ENCODE data around the gene SH3PXD2A. TPM values are rescaled to one million over a fixed set of nuclear protein-coding genes. Genes with fewer than 3 reads are reported as not detected.

The SH3PXD2A gene
- total and polyA plus RNA-seq, 4 donors: 18.7 to 69.1 (median 42.5) TPM

- Histone ChIP-seq H3K27me3 (ENCODE audit: control insufficient read depth in 1 of 2, insufficient read depth in 2 of 2, low read length in 1 of 2) (no peaks in the 10 kb centered on the region), H3K9me3 (ENCODE audit: control insufficient read depth, low read length) (no peaks in the 10 kb centered on the region), H3K4me3 (ENCODE audit: low read length in 2 of 2) (no peak overlapping the region), H3K27ac (ENCODE audit: low read depth in 1 of 2, low read length in 2 of 2) (no peak overlapping the region), H3K36me3 (ENCODE audit: control insufficient read depth in 1 of 2, insufficient read depth in 2 of 2, low read length in 1 of 2) (no peaks in the 10 kb centered on the region), H3K4me1 (ENCODE audit: control insufficient read depth in 1 of 2, insufficient read depth in 2 of 2, low read length in 2 of 2) (no peaks in the 10 kb centered on the region)
- 86 to 88% methylated on average over 17 of the region's 17 CpGs for WGBS, 2 donors
- ATAC-seq (ENCODE audit: low FRiP score) (no peak), DNase-seq (no peak)
- intact Hi-C loops (cut with DNase I): no loop called here
These were observed 134.9 kb downstream of the SH3PXD2A start for GRCh38 chr10:103720328-103720963.

DNA sequence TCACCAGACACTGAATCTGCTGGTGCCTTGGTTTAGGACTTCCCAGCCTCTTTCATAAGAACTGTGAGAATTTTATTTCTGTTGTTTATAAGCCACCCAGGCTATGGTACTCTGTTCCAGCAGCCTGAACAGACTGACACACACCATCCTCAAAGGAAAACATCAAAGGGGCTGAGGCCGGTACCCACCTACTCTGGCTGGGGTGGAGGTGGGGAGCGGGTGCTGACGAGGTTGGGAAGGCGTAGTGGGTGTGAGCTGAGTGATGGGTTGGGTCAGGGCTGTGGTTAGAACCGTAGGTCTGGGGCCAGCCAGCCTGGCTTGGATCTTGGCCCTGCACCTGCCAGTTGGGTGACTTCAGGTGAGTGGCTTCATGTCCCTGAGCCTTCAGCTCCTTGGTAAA is 136.3 kb downstream of the SH3PXD2A start:
- ATAC-seq (ENCODE audit: low FRiP score) (no peak), DNase-seq (no peak)
- Histone ChIP-seq H3K9me3 (ENCODE audit: control insufficient read depth, low read length) (no peaks in the 10 kb centered on the region), H3K36me3 (ENCODE audit: control insufficient read depth in 1 of 2, insufficient read depth in 2 of 2, low read length in 1 of 2) (no peaks in the 10 kb centered on the region), H3K27ac (ENCODE audit: low read depth in 1 of 2, low read length in 2 of 2) (no peak overlapping the region), H3K4me1 (ENCODE audit: control insufficient read depth in 1 of 2, insufficient read depth in 2 of 2, low read length in 2 of 2) (no peaks in the 10 kb centered on the region), H3K4me3 (ENCODE audit: low read length in 2 of 2) (no peak overlapping the region), H3K27me3 (ENCODE audit: control insufficient read depth in 1 of 2, insufficient read depth in 2 of 2, low read length in 1 of 2) (no peaks in the 10 kb centered on the region)
- WGBS, 2 donors: 69 to 91% methylated on average over 5 of the region's 5 CpGs
- intact Hi-C loops (cut with DNase I): no loop called here

DNA sequence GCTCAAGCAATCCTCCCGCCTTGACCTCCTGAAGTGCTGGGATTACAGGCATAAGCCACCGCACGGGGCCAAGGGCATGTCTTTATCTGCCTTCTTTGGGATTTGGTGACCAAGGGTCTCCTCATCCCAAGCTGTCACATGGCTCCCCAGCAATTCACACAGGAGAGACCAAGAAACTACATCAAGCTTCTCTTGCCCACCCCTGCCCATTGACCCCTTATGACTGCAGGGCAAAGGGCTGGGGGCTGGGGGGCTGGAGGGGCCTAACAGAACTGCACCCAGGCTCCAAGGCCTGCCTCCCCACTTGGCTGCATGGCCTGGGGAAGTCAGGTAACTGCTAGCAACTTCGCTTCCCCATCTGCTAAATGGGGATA is 137.1 kb downstream of the SH3PXD2A start:
- intact Hi-C loops (cut with DNase I): no loop called here
- 94 to 97% methylated on average over 4 of the region's 4 CpGs for WGBS, 2 donors
- no peaks in the 10 kb centered on the region for H3K9me3 ChIP-seq (ENCODE audit: control insufficient read depth, low read length)
- H3K4me3 ChIP-seq (ENCODE audit: low read length in 2 of 2): no peak overlapping the region
- no peak for DNase-seq
- H3K36me3 ChIP-seq (ENCODE audit: control insufficient read depth in 1 of 2, insufficient read depth in 2 of 2, low read length in 1 of 2): no peaks in the 10 kb centered on the region
- H3K27ac ChIP-seq (ENCODE audit: low read depth in 1 of 2, low read length in 2 of 2): no peak overlapping the region
- no peaks in the 10 kb centered on the region for H3K27me3 ChIP-seq (ENCODE audit: control insufficient read depth in 1 of 2, insufficient read depth in 2 of 2, low read length in 1 of 2)
- no peak for ATAC-seq (ENCODE audit: low FRiP score)
- H3K4me1 ChIP-seq (ENCODE audit: control insufficient read depth in 1 of 2, insufficient read depth in 2 of 2, low read length in 2 of 2): no peaks in the 10 kb centered on the region

DNA sequence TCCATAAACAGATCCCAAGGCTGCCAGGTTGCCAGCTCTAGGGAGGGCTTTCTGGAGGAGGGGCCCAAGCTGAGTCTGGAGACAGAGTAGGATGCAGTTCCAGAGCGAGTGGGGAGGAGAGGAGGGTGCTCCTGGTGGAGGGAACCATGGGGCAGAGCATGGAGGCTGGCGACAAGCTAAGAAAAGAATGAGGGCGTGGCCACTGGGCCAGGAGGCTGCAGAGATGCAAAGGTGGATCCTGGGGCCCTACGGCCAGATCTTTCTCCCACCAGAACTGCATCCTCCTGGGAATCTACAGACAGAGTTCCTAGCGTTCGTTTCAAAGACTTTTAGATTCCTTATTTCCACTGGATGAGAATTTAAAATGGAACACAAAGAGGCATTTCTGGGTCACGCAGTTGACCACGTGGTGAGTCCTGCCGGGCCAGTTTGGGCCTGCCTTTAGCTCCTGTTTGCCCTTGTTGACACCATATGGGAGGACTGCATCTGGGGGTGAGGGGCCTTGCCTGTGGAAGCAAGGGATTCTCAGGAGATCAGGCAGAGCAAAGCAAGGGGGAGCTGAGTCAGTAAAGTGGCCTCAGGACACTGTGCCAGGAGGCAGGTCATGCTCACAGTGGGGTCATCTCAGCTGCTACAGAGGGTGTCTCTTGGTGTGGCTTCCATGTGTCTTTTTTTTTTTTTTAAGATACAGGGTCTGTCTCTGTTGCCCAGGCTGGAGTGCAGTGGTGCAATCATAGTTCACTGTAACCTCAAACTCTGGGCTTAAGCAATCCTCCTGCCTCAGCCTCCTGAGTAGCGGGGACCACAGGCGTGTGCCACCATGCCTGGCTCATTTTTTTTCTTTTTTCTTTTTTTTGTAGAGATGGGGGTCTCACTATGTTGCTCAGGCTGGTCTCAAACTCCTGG is 137.8 kb downstream of the SH3PXD2A start:
- DNase-seq: no peak
- Histone ChIP-seq H3K27me3 (ENCODE audit: control insufficient read depth in 1 of 2, insufficient read depth in 2 of 2, low read length in 1 of 2) (no peaks in the 10 kb centered on the region), H3K27ac (ENCODE audit: low read depth in 1 of 2, low read length in 2 of 2) (no peak overlapping the region), H3K4me3 (ENCODE audit: low read length in 2 of 2) (no peak overlapping the region), H3K36me3 (ENCODE audit: control insufficient read depth in 1 of 2, insufficient read depth in 2 of 2, low read length in 1 of 2) (no peaks in the 10 kb centered on the region), H3K4me1 (ENCODE audit: control insufficient read depth in 1 of 2, insufficient read depth in 2 of 2, low read length in 2 of 2) (no peaks in the 10 kb centered on the region), H3K9me3 (ENCODE audit: control insufficient read depth, low read length) (no peaks in the 10 kb centered on the region)
- intact Hi-C loops (cut with DNase I): no loop called here
- ATAC-seq (ENCODE audit: low FRiP score): no peak
- 81 to 83% methylated on average over 11 of the region's 11 CpGs for WGBS, 2 donors

DNA sequence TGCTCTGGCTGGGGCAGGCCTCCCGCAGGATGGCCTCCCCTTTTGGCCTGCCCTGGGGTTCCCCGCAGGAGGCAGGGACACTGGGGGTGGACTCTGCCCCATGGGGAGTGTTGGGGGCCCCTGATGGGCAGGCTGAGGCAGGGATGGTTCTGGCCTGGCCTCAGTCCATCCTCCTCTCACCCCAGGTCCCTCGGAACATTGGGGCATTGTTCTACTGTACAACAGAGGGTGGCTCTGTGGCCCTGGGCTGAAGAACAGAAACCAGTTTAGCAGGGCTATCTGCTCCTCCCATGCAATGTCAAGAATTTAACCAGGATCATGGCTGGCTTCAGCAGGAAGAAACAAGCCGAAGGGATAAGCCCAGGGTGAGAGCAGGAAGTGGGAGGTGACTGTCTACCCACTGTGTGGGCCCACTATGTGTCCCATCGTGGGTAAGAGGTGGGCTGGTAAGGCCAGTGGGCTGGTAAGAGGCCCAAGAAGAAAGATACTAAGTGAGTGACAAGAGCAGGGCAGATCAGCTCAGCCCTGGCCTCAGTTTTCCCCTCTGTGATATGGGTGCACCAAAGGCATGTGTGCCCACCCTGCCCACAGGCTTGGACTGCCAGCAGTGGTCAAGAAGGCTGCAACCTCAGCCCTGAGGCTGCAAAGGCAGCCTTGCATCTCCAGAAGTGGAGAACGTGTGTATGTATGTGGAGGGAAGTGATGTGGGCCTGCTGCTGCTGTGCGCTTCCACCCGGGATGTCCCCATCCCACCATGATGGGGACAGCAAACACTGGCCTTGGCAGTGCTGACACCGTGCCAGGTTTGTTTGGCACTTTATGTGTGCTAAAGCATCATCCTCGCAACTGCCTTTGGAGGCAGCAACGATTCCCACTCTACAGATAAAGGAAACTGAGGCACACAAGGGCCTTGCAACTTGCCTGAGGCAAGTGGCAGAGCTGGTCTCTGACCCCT is 138.9 kb downstream of the SH3PXD2A start:
- Histone ChIP-seq H3K27me3 (ENCODE audit: control insufficient read depth in 1 of 2, insufficient read depth in 2 of 2, low read length in 1 of 2) (no peaks in the 10 kb centered on the region), H3K27ac (ENCODE audit: low read depth in 1 of 2, low read length in 2 of 2) (no peak overlapping the region), H3K4me3 (ENCODE audit: low read length in 2 of 2) (no peak overlapping the region), H3K4me1 (ENCODE audit: control insufficient read depth in 1 of 2, insufficient read depth in 2 of 2, low read length in 2 of 2) (no peaks in the 10 kb centered on the region), H3K9me3 (ENCODE audit: control insufficient read depth, low read length) (no peaks in the 10 kb centered on the region), H3K36me3 (ENCODE audit: control insufficient read depth in 1 of 2, insufficient read depth in 2 of 2, low read length in 1 of 2) (no peaks in the 10 kb centered on the region)
- intact Hi-C loops (cut with DNase I): no loop called here
- DNase-seq (no peak), ATAC-seq (ENCODE audit: low FRiP score) (no peak)
- WGBS, 2 donors: 82 to 88% methylated on average over 11 of the region's 11 CpGs

DNA sequence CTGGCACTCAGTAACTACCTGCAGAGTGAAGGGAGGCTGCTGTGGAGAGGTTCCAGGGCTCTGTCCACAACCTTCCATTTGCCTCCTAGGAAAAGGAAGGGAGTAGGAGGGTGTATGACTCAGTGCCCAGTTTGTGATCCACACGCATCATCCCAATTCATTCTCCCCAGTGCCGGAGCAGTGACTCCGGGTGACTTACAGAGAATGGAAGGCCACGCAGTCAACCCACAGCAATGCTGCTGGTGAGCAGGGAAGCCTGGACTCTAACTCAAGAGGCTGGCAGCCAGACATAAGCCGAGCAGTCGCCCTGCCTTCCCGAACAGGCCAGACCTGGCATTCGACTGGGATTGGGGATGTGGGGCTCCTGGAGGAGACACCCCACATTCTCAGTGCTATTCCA is 139.9 kb downstream of the SH3PXD2A start:
- DNase-seq (no peak), ATAC-seq (ENCODE audit: low FRiP score) (no peak)
- H3K4me3 ChIP-seq (ENCODE audit: low read length in 2 of 2): no peak overlapping the region
- no peaks in the 10 kb centered on the region for H3K4me1 ChIP-seq (ENCODE audit: control insufficient read depth in 1 of 2, insufficient read depth in 2 of 2, low read length in 2 of 2)
- H3K36me3 ChIP-seq (ENCODE audit: control insufficient read depth in 1 of 2, insufficient read depth in 2 of 2, low read length in 1 of 2): no peaks in the 10 kb centered on the region
- no peak overlapping the region for H3K27ac ChIP-seq (ENCODE audit: low read depth in 1 of 2, low read length in 2 of 2)
- no peaks in the 10 kb centered on the region for H3K9me3 ChIP-seq (ENCODE audit: control insufficient read depth, low read length)
- intact Hi-C loops (cut with DNase I): no loop called here
- H3K27me3 ChIP-seq (ENCODE audit: control insufficient read depth in 1 of 2, insufficient read depth in 2 of 2, low read length in 1 of 2): no peaks in the 10 kb centered on the region
- WGBS, 2 donors: 62 to 63% methylated on average over 8 of the region's 8 CpGs

DNA sequence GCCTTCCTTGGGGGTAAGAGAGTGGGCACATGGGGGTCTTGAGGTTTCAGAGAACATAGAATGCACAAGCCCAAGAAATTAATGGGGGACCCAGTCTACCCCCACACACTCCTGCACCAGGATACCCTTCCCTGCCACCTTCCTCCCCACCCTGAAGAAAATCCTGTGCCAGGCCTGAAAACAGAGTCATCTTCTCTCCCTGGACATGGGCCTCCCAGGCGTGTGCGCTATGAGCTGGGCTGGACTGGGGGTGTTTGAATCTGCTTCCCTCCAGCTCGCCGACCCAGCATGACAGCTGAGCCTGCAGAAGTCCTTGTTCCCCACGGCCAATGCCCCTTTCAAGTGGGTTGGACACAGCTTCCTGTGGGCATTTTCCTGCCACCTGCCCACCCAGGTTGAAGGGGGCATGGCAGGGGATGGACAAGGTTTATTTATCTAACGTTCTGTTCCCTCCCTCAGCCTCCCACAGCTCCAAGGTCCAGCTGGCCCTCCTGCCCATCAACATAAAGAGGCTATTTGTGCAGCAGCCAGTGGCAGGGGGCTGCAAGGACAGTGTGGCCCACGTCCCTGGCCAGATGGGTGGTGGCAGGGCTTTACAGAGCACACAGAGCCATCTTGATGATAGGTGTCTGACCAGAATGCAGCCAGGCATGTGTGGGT is 141.0 kb downstream of the SH3PXD2A start:
- H3K4me3 ChIP-seq (ENCODE audit: low read length in 2 of 2): no peak overlapping the region
- no peaks in the 10 kb centered on the region for H3K36me3 ChIP-seq (ENCODE audit: control insufficient read depth in 1 of 2, insufficient read depth in 2 of 2, low read length in 1 of 2)
- DNase-seq: no peak
- WGBS, 2 donors: 88 to 89% methylated on average over 7 of the region's 7 CpGs
- intact Hi-C loops (cut with DNase I): loop anchor here in 1 of 2 donors (5.0 kb wide), 1 partner anchor 63 kb away; no protein-coding TSS in a partner anchor
- H3K27ac ChIP-seq (ENCODE audit: low read depth in 1 of 2, low read length in 2 of 2): no peak overlapping the region
- H3K27me3 ChIP-seq (ENCODE audit: control insufficient read depth in 1 of 2, insufficient read depth in 2 of 2, low read length in 1 of 2): no peaks in the 10 kb centered on the region
- no peaks in the 10 kb centered on the region for H3K4me1 ChIP-seq (ENCODE audit: control insufficient read depth in 1 of 2, insufficient read depth in 2 of 2, low read length in 2 of 2)
- H3K9me3 ChIP-seq (ENCODE audit: control insufficient read depth, low read length): no peaks in the 10 kb centered on the region
- ATAC-seq (ENCODE audit: low FRiP score): no peak

DNA sequence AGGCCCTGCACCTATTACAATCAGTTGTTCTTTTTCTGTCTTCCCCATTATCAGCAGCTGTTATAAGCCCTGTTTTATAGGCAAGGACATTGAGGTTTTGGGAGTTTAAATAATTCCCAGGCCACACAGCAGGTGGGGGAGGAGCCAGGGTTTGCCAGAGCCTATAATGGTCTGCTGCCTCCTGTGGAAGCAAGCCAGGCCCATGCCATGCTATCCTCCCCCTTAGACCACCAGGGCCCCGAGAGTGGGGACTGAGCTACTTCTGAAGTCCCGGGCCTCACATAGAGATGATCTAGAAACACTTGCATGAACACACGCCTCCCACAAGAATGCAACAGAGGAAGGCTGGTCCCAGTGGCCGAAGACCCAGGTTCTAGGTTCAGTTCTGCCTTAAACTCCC is 141.7 kb downstream of the SH3PXD2A start:
- H3K27ac ChIP-seq (ENCODE audit: low read depth in 1 of 2, low read length in 2 of 2): no peak overlapping the region

More for the DNA sequence above, 141.7 kb downstream of the SH3PXD2A start:
- no peak overlapping the region for H3K4me3 ChIP-seq (ENCODE audit: low read length in 2 of 2)
- no peak for DNase-seq
- ATAC-seq (ENCODE audit: low FRiP score): no peak
- no peaks in the 10 kb centered on the region for H3K4me1 ChIP-seq (ENCODE audit: control insufficient read depth in 1 of 2, insufficient read depth in 2 of 2, low read length in 2 of 2)
- intact Hi-C loops (cut with DNase I): loop anchor here (1.0 to 5.0 kb wide), 4 partner anchors 64 to 146 kb away; partner anchors contain the start of gene SH3PXD2A (in 1 of the 2)
- WGBS, 2 donors: 90 to 95% methylated on average over 4 of the region's 4 CpGs
- no peaks in the 10 kb centered on the region for H3K9me3 ChIP-seq (ENCODE audit: control insufficient read depth, low read length)
- no peaks in the 10 kb centered on the region for H3K36me3 ChIP-seq (ENCODE audit: control insufficient read depth in 1 of 2, insufficient read depth in 2 of 2, low read length in 1 of 2)
- H3K27me3 ChIP-seq (ENCODE audit: control insufficient read depth in 1 of 2, insufficient read depth in 2 of 2, low read length in 1 of 2): no peaks in the 10 kb centered on the region

All from aorta (tissue), 5 donors.